GM10266 (cell line): ENCODE results near the gene NUDT7.

Experiments
- DNase-seq: peaks from one replicate; pipeline ENCODE4 v3.0.0; 2012; ENCODE audit errors: extremely low spot score
- TF ChIP-seq, protein P1 (sequence below): IDR thresholded peaks from 2 replicates; pipeline ENCODE4 v1.5.1; 2012; ENCODE audit warnings: mild to moderate bottlenecking, low read depth; ENCODE audit not compliant: control insufficient read depth, insufficient read depth; ENCODE audit errors: missing control alignments

NUDT7 gene

DNA sequence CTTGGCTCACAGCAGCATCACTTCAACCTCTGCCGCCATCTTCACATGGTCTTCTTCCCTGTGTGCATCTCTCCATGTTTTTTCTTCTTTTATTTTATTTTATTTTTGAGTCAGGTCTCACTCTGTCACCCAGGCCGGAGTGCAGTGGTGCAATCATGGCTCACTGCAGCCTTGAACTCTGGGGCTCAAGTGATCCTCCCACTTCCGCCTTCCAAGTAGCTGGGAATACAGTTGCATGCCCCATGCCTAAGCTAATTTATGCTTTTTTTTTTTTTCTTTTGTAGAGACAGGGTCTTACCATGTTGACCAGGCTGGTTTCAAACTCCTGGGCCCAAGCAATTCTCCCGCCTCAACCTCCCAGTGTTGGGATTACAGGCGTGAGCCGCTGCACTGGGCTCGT is 1.9 kb downstream of the NUDT7 start:
- no peak for DNase-seq
- TF ChIP-seq, protein P1, sequence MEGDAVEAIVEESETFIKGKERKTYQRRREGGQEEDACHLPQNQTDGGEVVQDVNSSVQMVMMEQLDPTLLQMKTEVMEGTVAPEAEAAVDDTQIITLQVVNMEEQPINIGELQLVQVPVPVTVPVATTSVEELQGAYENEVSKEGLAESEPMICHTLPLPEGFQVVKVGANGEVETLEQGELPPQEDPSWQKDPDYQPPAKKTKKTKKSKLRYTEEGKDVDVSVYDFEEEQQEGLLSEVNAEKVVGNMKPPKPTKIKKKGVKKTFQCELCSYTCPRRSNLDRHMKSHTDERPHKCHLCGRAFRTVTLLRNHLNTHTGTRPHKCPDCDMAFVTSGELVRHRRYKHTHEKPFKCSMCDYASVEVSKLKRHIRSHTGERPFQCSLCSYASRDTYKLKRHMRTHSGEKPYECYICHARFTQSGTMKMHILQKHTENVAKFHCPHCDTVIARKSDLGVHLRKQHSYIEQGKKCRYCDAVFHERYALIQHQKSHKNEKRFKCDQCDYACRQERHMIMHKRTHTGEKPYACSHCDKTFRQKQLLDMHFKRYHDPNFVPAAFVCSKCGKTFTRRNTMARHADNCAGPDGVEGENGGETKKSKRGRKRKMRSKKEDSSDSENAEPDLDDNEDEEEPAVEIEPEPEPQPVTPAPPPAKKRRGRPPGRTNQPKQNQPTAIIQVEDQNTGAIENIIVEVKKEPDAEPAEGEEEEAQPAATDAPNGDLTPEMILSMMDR = no peak

DNA sequence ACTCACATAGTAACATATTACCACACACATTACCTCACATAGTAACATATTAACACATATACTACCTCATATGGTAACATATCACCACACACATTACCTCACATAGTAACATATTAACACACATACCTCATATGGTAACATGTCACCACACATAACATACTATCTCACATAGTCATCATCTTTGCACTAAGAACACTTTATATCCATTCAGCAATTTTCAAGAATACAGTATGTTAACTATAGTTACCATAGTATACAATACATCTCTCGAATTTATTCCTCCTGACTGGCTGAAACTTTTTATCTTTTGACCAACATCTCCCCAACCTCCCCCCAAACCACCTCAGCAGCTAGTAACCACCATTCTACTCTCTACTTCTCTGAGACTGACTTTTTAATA is 7.6 kb downstream of the NUDT7 start:
- no peak for DNase-seq
- TF ChIP-seq, protein P1 = no peak

DNA sequence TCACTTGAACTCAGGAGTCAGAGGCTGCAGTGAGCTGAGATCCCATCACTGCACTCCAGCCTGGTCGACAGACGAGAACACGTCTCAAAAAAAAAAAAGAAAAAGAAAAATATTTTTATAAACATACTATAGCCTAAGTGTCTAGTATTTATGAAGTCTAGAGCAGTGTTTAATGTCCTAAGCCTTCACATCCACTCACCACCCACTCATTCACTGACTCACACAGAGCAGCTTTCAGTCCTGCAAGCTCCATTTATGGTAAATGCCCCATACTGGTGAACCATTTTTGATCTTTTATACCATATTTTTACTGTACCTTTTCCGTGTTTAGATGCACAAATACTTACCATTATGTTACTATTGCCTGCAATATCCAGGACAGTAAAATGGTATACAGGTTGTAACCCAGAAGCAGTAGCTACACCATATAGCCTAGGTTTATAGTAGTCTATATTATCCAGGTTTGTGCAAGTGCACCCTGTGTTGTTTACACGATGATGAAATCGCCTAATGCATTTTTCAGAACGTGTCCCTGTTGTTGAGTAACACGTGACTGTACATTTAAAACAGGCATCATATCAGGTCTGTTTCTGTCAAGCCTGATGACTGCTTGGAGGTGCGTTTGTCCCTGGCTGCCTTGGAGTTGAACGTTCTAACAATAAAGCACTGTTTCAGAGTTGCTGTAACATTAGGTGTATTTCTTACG is 10.1 kb downstream of the NUDT7 start:
- TF ChIP-seq, protein P1 = no peak
- DNase-seq = no peak

DNA sequence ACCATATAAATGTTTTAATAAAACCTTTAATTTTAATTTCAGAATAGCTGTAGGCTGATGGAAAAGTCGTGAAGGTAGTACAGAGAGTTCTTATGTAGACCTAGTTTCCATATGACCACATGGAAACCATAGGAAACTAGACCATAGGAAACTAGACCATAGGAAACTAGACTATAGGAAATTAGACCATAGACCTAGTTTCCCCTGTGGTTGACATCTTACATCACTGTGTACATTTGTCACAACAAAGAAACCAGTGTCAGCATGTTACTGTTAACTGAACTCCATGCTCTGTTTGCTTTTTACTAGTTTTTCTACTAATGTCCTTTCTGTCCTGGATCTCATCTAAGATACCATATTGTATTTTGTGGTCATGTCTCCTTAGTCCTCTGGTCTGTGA is 14.6 kb downstream of the NUDT7 start:
- TF ChIP-seq, protein P1 = no peak
- no peak for DNase-seq

DNA sequence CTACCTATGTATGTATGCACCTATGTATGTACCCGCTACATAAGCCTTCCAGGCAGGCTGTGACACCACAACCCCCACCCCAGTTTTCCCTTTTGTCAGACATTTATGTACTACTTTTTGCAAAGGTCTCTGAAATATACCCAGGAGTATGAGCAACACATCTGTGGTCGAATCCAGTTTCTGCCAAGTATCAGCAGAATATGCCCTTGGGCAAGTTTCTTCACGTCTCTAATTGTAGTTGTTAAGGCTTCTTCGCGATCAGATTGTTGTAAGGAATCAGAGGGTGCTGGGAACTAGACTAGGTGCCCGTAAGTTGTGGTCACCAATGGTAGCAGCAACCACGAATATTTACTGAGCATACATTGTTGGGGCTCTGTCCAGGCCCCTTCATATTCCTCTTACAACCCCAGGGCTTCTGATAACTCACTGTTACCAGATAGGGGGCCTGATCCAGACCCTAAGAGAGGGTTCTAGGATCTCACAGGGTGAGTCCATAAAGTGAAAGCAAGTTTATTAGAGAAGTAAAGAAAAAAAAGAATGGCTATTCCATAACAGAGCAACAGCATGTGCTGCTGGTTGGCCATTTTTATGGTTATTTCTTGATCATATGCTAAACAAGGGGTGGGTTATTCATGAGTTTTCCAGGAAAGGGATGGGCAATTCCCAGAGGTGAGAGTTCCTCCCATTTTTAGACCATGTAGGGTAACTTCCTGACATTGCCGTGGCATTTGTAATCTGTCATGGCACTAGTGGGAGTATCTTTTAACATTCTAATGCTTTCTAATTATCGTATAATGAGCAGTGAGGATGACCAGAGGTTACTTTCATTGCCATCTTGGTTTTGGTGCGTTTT is 16.6 kb downstream of the NUDT7 start:
- DNase-seq = no peak
- TF ChIP-seq, protein P1 = no peak

DNA sequence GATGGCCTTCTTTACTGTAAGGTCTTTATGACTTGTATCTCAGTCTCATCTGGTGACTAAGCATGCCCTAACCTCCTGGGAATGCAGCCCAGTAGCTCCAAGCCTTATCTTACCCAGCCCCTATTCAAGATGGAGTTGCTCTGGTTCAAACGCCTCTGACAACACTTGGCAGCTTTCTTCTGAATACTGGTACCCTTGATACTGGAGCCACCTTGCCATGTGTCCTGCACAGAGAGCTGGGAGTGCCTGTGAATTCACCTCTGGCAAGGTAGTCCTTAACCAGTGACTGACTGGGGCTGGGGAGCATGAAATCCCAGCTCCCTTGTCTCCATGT is 17.2 kb downstream of the NUDT7 start:
- TF ChIP-seq, protein P1 = no peak
- no peak for DNase-seq

DNA sequence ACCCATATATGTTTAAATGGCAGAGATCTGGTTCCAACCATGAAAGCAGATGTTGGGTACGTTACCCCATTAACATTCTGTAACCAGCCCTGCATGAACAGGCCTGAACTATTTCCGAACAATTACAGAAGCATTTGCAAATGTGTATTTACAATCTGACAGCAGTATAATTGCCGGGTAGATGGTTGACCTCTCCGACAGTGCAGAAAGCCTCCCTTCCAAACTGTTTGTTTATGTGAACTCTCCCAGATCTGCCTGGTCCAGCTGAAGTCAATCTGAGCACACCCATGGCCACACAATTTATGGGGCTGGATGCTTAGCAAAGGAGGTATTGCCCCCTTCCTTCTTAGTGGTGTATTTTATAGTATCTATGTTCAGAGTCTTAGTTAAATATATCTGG is 21.8 kb downstream of the NUDT7 start:
- TF ChIP-seq, protein P1 = no peak
- DNase-seq = no peak
